ENCODE data around the gene GNA12. TPM values are rescaled to one million over a fixed set of nuclear protein-coding genes. Genes with fewer than 3 reads are reported as not detected.
A peak's percentile ranks its signal among the peaks of the same experiment; 100 is the strongest.

The GNA12 gene
- total and polyA plus RNA-seq, 8 donors: 2.0 to 54.6 (median 22.0) TPM

DNA sequence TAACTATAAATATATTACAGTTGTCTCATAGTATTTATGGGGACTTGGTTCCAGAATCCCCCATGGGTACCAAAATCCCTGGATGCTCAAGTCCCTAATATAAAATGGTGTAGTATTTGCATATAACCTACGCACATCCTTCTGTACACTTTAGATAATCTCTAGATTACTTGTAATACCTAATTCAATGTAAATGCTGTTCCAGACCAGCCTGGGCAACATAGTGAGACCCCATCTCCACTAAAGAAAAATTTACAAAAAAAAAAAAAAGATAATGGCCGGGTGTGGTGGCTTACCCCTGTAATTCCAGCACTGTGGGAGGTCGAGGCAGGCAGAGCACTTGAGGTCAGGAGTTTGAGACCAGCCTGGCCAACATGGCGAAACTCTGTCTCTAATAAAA is 17.4 kb upstream of the GNA12 start:
- TF ChIP-seq EP300 (IDR thresholded peaks at IDR 0.05) (no peak), POLR2A (IDR thresholded peaks at IDR 0.05) (no peak), POLR2AphosphoS5 (IDR thresholded peaks at IDR 0.05) (no peak)
- TF ChIP-seq, protein P1, sequence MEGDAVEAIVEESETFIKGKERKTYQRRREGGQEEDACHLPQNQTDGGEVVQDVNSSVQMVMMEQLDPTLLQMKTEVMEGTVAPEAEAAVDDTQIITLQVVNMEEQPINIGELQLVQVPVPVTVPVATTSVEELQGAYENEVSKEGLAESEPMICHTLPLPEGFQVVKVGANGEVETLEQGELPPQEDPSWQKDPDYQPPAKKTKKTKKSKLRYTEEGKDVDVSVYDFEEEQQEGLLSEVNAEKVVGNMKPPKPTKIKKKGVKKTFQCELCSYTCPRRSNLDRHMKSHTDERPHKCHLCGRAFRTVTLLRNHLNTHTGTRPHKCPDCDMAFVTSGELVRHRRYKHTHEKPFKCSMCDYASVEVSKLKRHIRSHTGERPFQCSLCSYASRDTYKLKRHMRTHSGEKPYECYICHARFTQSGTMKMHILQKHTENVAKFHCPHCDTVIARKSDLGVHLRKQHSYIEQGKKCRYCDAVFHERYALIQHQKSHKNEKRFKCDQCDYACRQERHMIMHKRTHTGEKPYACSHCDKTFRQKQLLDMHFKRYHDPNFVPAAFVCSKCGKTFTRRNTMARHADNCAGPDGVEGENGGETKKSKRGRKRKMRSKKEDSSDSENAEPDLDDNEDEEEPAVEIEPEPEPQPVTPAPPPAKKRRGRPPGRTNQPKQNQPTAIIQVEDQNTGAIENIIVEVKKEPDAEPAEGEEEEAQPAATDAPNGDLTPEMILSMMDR (IDR thresholded peaks at IDR 0.05): no peak
- no peaks in the 10 kb centered on the region for H3K9me3 ChIP-seq
- no peak for DNase-seq
- peak overlapping the region in 4 of 5 donors; percentile 66 to 86 (median 82) for H3K27ac ChIP-seq
- H3K27me3 ChIP-seq: no peaks in the 10 kb centered on the region
- intact Hi-C loops (cut with DNase I; ENCODE audit: low total_unique reads): no loop called here
- no peaks in the 10 kb centered on the region for H3K36me3 ChIP-seq
- 84 to 93% (median 87%) methylated on average over 4 of the region's 4 CpGs for WGBS, 5 donors
- no peak overlapping the region for H3K4me3 ChIP-seq
- H3K4me1 ChIP-seq: peaks cover 21 to 35% (median 28%) of the 10 kb centered on the region in 4 donors

DNA sequence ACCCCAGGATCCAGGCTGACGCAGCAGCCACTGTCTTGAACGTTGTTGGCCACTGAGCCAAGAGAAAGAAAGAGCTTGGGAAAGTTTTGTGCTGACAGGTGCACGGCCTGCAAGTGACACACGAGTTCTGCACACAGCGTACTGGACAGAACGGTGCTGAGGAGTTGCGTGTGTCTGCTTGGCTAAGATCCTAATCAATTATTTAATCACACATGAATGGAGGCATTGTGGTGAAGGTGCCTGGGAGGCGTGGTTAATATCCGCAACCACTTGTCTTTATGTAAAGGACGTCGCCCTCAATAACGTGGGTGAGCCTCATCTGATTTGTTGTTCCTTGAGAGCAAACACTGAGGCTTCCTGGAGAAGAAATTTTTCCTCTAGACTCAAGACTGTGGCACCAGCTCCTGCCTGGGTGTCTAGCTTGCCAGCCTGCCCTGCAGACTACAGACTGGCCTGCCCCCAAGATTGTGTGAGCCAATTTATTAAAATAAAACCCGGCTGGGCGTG is 16.6 kb upstream of the GNA12 start:
- H3K4me3 ChIP-seq: no peak overlapping the region
- peak in 2 of 3 donors; percentile 84 for TF ChIP-seq POLR2AphosphoS5 (IDR thresholded peaks at IDR 0.05)
- TF ChIP-seq POLR2A (IDR thresholded peaks at IDR 0.05): no peak
- TF ChIP-seq EP300 (IDR thresholded peaks at IDR 0.05): no peak
- H3K9me3 ChIP-seq: no peaks in the 10 kb centered on the region
- H3K4me1 ChIP-seq: peaks cover 21 to 35% (median 28%) of the 10 kb centered on the region in 4 donors
- peak overlapping the region; percentile 66 to 86 (median 81) for H3K27ac ChIP-seq
- 28 to 58% (median 37%) methylated on average over 14 of the region's 14 CpGs for WGBS, 5 donors
- peak; percentile 69 to 84 for DNase-seq
- no peaks in the 10 kb centered on the region for H3K36me3 ChIP-seq
- intact Hi-C loops (cut with DNase I; ENCODE audit: low total_unique reads): no loop called here
- no peaks in the 10 kb centered on the region for H3K27me3 ChIP-seq

DNA sequence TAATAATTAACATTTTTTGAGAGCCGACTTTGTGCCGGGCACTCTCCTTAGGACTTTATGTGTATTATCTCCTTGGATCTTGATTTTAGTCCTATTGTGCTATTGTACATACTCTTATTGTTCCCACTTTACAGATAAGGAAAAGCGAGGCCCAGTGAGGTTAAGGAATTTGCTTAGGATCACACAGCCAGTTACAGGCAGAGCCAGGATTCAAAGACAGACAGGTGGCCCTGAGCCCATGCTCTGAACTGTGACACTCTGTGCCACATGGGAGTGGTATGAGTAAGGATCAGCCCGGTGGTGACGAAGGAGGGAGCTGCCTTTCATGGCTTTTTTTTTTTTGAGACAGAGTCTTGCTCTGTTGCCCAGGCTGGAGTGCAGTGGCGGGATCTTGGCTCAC is 15.8 kb upstream of the GNA12 start:
- Histone ChIP-seq H3K27me3 (no peaks in the 10 kb centered on the region), H3K36me3 (no peaks in the 10 kb centered on the region), H3K4me1 (peaks cover 20 to 31% (median 25%) of the 10 kb centered on the region in 4 donors), H3K4me3 (no peak overlapping the region), H3K9me3 (no peaks in the 10 kb centered on the region), H3K27ac (peak overlapping the region; percentile 66 to 86 (median 81))
- DNase-seq: peak in 1 of 2 donors; percentile 55
- intact Hi-C loops (cut with DNase I; ENCODE audit: low total_unique reads): no loop called here
- TF ChIP-seq, protein P1 (IDR thresholded peaks at IDR 0.05): no peak
- TF ChIP-seq POLR2A (IDR thresholded peaks at IDR 0.05) (no peak), EP300 (IDR thresholded peaks at IDR 0.05) (no peak), POLR2AphosphoS5 (IDR thresholded peaks at IDR 0.05) (no peak)
- 41 to 60% (median 53%) methylated on average over 6 of the region's 6 CpGs for WGBS, 5 donors

- DNase-seq: no peak
- Histone ChIP-seq H3K4me3 (no peak overlapping the region), H3K4me1 (peaks cover 9 to 18% (median 14%) of the 10 kb centered on the region in 4 donors), H3K9me3 (no peaks in the 10 kb centered on the region), H3K27me3 (no peaks in the 10 kb centered on the region), H3K36me3 (no peaks in the 10 kb centered on the region), H3K27ac (no peak overlapping the region)
- TF ChIP-seq POLR2A (IDR thresholded peaks at IDR 0.05) (no peak), POLR2AphosphoS5 (IDR thresholded peaks at IDR 0.05) (no peak), EP300 (IDR thresholded peaks at IDR 0.05) (no peak)
- TF ChIP-seq, protein P1 (IDR thresholded peaks at IDR 0.05): no peak
- WGBS, 5 donors: 84 to 90% (median 88%) methylated on average over 5 of the region's 5 CpGs
- intact Hi-C loops (cut with DNase I; ENCODE audit: low total_unique reads): no loop called here
Measured at GRCh38 chr7:2858621-2859020, 14.5 kb upstream of the GNA12 start.

Measured in stomach (tissue), 9 donors.